HCT116 (cell line): Measurements from ENCODE around the gene MICALL2.

Experiments used
- EZH2 ChIP-seq: fragments of 200-600 bp; sonication (generic); IDR thresholded peaks from 2 replicates; pipeline ENCODE4 v1.6.1; 2017; ENCODE audit warnings: antibody characterized with exemption, mixed run types
- EZH2phosphoT487 ChIP-seq: fragments of 200-600 bp; IDR thresholded peaks from 2 replicates; pipeline ENCODE4 v1.6.1; 2018; ENCODE audit warnings: antibody characterized with exemption, borderline replicate concordance
- POLR2AphosphoS5 ChIP-seq: IDR thresholded peaks from 2 replicates; pipeline ENCODE4 v1.6.1; 2011; ENCODE audit warnings: mild to moderate bottlenecking, low read depth, low read length, moderate library complexity
- YY1 ChIP-seq: IDR thresholded peaks from 2 replicates; pipeline ENCODE4 v1.6.1; 2011; ENCODE audit warnings: low read length, low read depth, moderate library complexity, mild to moderate bottlenecking; ENCODE audit not compliant: insufficient replicate concordance; ENCODE audit errors: extremely low read depth
- ZFX ChIP-seq: fragments of 450-650 bp; IDR thresholded peaks from 2 replicates; pipeline ENCODE4 v1.6.1; 2017
- TF ChIP-seq, protein P1 (sequence below), 3 experiments: fragments of 200-600 bp in 1 of 3; sonication (generic) in 1 of 3; IDR thresholded peaks in 2 of 3; conservative IDR thresholded peaks in 1 of 3; 2 replicates each; pipeline ENCODE4 v1.5.1; 2012 to 2017; ENCODE audit warnings: low read depth in 2 of 3, low read length in 2 of 3, antibody characterized with exemption in 1 of 3, borderline replicate concordance in 1 of 3, control low read depth in 1 of 3, mild to moderate bottlenecking in 1 of 3, mixed read lengths in 1 of 3, mixed run types in 1 of 3, moderate library complexity in 1 of 3; ENCODE audit not compliant: insufficient read depth in 1 of 3

DNA sequence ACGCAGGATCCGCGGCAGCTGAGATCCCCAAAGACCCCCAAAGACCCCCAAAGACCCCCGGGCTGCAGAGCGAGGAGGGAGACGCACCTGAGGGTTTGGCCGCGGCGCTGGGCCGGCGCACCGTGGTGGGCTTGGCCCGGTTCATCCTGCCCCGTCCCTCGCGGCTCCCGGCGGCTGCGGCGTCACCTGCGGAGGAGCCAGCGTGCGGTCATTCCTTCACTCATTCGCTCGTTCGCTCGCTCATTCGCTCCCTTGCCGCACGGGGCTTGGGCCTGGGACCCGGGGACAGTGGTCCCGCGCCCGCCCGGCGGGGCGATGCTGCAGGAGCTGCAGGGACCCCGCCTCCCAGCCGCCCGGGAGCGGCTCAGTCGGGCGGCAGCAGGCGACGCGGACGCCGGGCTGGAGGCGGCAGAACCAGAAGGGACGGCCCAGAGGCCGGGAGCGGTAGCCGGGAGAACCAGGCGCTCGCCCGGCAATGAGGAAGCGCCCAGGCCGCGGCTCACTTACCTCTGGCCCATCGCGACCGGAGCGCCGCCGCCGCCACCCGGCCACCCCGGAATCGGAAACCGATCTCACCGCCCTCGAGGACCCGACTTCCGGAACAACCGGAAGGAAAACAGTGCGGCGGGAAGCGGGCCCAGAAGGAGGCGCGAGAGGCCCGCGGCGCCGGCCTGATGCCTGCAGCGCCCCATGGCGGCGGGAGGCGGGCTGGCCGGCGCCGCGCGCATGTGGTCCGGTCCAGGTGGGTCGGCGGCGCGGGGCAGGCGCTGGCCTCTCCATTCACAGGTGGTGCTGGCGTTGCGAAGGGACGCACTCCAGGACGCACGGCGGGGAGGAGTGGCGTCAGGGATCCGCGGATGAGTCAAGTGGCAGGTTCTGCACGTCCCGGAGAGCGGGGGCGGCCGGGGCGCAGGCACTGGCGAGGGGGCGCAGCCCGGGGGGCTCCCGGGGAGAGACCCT is 44.8 kb upstream of the MICALL2 start, which contains the start of gene INTS1:
- TF ChIP-seq POLR2AphosphoS5 (peak; percentile 91), YY1 (peak; percentile 81), EZH2 (no peak), ZFX (peak; percentile 74; the same call in 1 of the 2 replicates), EZH2phosphoT487 (no peak)
- TF ChIP-seq, protein P1, sequence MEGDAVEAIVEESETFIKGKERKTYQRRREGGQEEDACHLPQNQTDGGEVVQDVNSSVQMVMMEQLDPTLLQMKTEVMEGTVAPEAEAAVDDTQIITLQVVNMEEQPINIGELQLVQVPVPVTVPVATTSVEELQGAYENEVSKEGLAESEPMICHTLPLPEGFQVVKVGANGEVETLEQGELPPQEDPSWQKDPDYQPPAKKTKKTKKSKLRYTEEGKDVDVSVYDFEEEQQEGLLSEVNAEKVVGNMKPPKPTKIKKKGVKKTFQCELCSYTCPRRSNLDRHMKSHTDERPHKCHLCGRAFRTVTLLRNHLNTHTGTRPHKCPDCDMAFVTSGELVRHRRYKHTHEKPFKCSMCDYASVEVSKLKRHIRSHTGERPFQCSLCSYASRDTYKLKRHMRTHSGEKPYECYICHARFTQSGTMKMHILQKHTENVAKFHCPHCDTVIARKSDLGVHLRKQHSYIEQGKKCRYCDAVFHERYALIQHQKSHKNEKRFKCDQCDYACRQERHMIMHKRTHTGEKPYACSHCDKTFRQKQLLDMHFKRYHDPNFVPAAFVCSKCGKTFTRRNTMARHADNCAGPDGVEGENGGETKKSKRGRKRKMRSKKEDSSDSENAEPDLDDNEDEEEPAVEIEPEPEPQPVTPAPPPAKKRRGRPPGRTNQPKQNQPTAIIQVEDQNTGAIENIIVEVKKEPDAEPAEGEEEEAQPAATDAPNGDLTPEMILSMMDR (IDR thresholded peaks at IDR 0.05 in 2 of 3, conservative IDR thresholded peaks at IDR 0.05 in 1 of 3; ENCODE audit: borderline replicate concordance in 1 of 3, insufficient read depth in 1 of 3, low read depth in 2 of 3, low read length in 2 of 3) = peak in 2 of 3 experiments; percentile 73 to 81; a peak in 4 of 6 replicates
